ENCODE data around the gene CTSW.

CTSW gene

GRCh38 chr11:65865550-65866172, 14.0 kb upstream of the CTSW start:
- in situ Hi-C loops (cut with MboI; ENCODE audit: low sequenced_read_pairs): no loop called here

- in situ Hi-C loops (cut with MboI; ENCODE audit: low sequenced_read_pairs): no loop called here
Measured at GRCh38 chr11:65866509-65867283, 12.9 kb upstream of the CTSW start.

GRCh38 chr11:65867284-65868071, 12.2 kb upstream of the CTSW start:
- in situ Hi-C loops (cut with MboI; ENCODE audit: low sequenced_read_pairs): no loop called here

- in situ Hi-C loops (cut with MboI; ENCODE audit: low sequenced_read_pairs): no loop called here
Measured at GRCh38 chr11:65868076-65868667, 11.5 kb upstream of the CTSW start.

GRCh38 chr11:65868907-65869306, 10.7 kb upstream of the CTSW start:
- in situ Hi-C loops (cut with MboI; ENCODE audit: low sequenced_read_pairs): no loop called here

GRCh38 chr11:65869643-65870306, 9.9 kb upstream of the CTSW start:
- in situ Hi-C loops (cut with MboI; ENCODE audit: low sequenced_read_pairs): no loop called here

GRCh38 chr11:65870307-65870658, 9.4 kb upstream of the CTSW start:
- in situ Hi-C loops (cut with MboI; ENCODE audit: low sequenced_read_pairs): no loop called here

GRCh38 chr11:65870706-65871681, 8.6 kb upstream of the CTSW start:
- in situ Hi-C loops (cut with MboI; ENCODE audit: low sequenced_read_pairs): no loop called here

GRCh38 chr11:65871811-65872548, 7.7 kb upstream of the CTSW start:
- in situ Hi-C loops (cut with MboI; ENCODE audit: low sequenced_read_pairs): no loop called here

GRCh38 chr11:65872586-65873317, 6.9 kb upstream of the CTSW start, which contains the start of gene EFEMP2:
Gene EFEMP2, minus strand, starts transcription at chr11:65872800. Its CDS starts 446 bp downstream, at chr11:65872354.
- in situ Hi-C loops (cut with MboI; ENCODE audit: low sequenced_read_pairs): no loop called here

- in situ Hi-C loops (cut with MboI; ENCODE audit: low sequenced_read_pairs): no loop called here
Measured at GRCh38 chr11:65873318-65874156, 6.1 kb upstream of the CTSW start.

GRCh38 chr11:65880027-65880426, 390 bp downstream of the CTSW start:
- in situ Hi-C loops (cut with MboI; ENCODE audit: low sequenced_read_pairs): no loop called here

GRCh38 chr11:65880844-65881421, 1.3 kb downstream of the CTSW start:
- in situ Hi-C loops (cut with MboI; ENCODE audit: low sequenced_read_pairs): no loop called here

GRCh38 chr11:65882120-65883057, 2.8 kb downstream of the CTSW start:
- in situ Hi-C loops (cut with MboI; ENCODE audit: low sequenced_read_pairs): no loop called here

- in situ Hi-C loops (cut with MboI; ENCODE audit: low sequenced_read_pairs): no loop called here
Measured at GRCh38 chr11:65883058-65883761, 3.6 kb downstream of the CTSW start.

Data from hTERT RPE-1 (cell line).